Stimulated activated naive CD8-positive, alpha-beta T cell treated with anti-CD3 and anti-CD28 coated beads, Interleukin-15, amount 100 ng/mL, for 72 hours (primary cell): Measurements from ENCODE around the gene MCM9.
A peak's percentile ranks its signal among the peaks of the same experiment; 100 is the strongest.

ENCODE experiments used
- ATAC-seq: fragments of 150-1000 bp; cut with Tn5 transposase; 2 replicates; pipeline ENCODE4 v1.10.0; 2021; ENCODE audit warnings: mild to moderate bottlenecking, moderate library complexity
- DNase-seq, 2 donors: peaks; one replicate each; pipeline ENCODE4 v3.0.0; 2021 to 2022
- H3K27ac Mint-ChIP-seq, 2 donors: one replicate each; pipeline ENCODE4 v1.8.0; 2022; ENCODE audit warnings: mild to moderate bottlenecking in 2 of 2, mixed read lengths in 2 of 2, moderate library complexity in 2 of 2
- H3K27me3 Mint-ChIP-seq: one replicate; pipeline ENCODE4 v1.8.0; 2022; ENCODE audit warnings: mixed read lengths
- H3K4me1 Mint-ChIP-seq: one replicate; pipeline ENCODE4 v1.8.0; 2022; ENCODE audit warnings: mild to moderate bottlenecking, mixed read lengths
- H3K4me3 Mint-ChIP-seq, 2 donors: one replicate each; pipeline ENCODE4 v1.8.0; 2022; ENCODE audit warnings: mild to moderate bottlenecking in 2 of 2, mixed read lengths in 2 of 2, moderate library complexity in 1 of 2
- H3K9me3 Mint-ChIP-seq, 2 donors: one replicate each; pipeline ENCODE4 v1.8.0; 2022; ENCODE audit warnings: mixed read lengths in 2 of 2

Gene MCM9

DNA sequence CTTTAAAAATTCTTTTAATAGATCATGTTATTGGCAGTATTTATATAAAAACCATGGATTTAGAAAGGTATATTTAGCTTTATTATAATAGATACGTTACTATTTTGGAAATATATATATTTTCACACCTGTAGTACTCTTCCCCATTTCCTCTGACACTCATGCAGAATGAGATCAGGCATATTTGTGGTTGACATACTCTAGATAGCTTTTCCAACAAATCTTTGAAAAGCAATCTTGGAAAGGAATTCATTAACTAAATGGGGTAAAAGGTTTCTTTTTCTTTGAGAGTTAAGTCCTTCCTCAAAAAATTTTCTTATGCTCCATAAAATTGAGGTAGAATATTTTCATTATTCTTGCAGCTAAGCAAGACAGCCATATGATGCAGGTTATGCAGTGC lies 26.5 kb downstream of the MCM9 start:
- no peak for DNase-seq
- Mint-ChIP-seq H3K9me3 (no peaks in the 10 kb centered on the region), H3K27ac (no peak overlapping the region), H3K4me1 (peaks cover 38% of the 10 kb centered on the region), H3K4me3 (no peak overlapping the region), H3K27me3 (no peaks in the 10 kb centered on the region)
- ATAC-seq: no peak

DNA sequence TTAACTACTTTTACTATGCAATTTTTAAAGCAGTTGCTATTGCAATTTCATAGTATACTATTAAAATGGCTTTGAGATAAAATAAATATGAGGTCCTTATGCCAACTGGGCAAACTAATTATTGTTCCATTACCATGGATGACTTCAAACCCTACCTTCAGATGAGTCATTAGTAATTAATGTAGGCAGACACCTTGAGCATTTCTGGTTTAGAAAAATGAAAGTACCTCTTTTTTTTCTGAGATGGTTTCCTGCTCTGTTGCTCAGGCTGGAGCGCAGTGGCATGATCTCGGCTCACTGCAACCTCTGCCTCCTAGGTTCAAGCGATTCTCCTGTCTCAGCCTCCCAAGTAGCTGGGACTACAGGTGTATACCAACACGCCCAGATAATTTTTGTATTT lies 29.1 kb downstream of the MCM9 start:
- Mint-ChIP-seq H3K4me3 (no peak overlapping the region), H3K27ac (no peak overlapping the region), H3K27me3 (no peaks in the 10 kb centered on the region), H3K9me3 (no peaks in the 10 kb centered on the region), H3K4me1 (peaks cover 63% of the 10 kb centered on the region)
- DNase-seq (no peak), ATAC-seq (peak; percentile 55)

DNA sequence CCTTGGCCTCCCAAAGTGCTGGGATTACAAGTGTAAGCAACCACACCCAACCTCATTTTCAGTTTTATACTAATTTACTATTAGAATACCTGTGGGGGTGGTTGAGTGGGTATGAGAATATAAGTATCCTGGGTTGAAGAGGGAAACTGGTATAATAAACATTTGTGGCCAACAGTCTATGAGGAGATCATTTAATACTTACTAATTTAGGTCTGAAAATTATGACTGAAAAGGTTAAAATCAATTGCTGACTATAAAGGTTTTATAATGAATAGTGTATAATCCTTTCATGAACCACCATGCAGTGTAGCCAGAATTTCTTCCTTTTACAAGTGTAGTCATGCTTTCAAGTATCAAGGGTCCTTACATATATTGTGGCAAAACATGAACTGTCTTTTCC lies 29.9 kb downstream of the MCM9 start:
- H3K4me3 Mint-ChIP-seq: no peak overlapping the region
- ATAC-seq (no peak), DNase-seq (no peak)
- H3K4me1 Mint-ChIP-seq: peaks cover 70% of the 10 kb centered on the region
- no peaks in the 10 kb centered on the region for H3K9me3 Mint-ChIP-seq
- H3K27ac Mint-ChIP-seq: no peak overlapping the region
- H3K27me3 Mint-ChIP-seq: no peaks in the 10 kb centered on the region

DNA sequence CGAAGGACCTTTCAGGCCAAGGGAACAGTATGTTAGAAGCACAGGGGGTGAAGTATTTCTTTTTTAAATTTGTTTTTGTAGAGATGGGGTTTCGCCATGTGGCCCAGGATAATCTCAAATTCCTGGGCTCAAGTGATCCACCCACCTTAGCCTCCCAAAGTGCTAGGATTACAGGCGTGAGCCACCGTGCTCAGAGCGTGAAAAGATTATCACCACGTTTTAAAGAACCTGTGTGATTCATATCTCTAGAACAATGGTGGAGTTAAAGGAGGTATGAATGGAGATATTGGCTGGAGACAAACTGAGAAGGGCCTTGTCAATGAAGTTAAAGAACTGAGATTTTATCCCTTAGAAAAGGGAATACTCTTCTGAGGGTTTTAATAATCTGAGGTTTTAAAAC lies 31.3 kb downstream of the MCM9 start:
- Mint-ChIP-seq H3K4me3 (no peak overlapping the region), H3K27ac (peak overlapping the region; percentile 88 to 90)

DNA sequence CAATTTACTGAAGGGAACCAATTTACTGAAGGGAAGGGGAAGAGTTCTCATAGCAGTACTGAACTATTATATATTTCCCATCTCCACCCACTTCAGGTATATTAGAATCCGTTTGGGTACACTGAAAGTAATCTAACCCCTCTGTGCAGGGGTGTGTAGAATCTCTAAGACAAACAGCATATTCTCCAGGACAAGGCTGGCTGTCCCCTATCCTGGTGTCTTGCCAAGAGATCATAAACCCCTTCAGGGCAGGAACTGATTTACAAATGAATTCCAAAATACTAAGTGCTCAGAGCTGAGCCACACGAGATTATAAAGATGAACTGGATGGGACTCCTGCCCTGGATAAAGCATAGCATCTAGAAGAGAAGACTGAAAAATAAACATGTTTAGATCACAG lies 31.8 kb downstream of the MCM9 start:
- Mint-ChIP-seq H3K4me3 (no peak overlapping the region), H3K27me3 (no peaks in the 10 kb centered on the region), H3K27ac (peak overlapping the region in 1 of 2 donors; percentile 88), H3K9me3 (no peaks in the 10 kb centered on the region), H3K4me1 (peaks cover 87% of the 10 kb centered on the region)
- ATAC-seq (no peak), DNase-seq (no peak)

More for the DNA sequence above, 31.3 kb downstream of the MCM9 start:
- no peaks in the 10 kb centered on the region for H3K9me3 Mint-ChIP-seq
- no peaks in the 10 kb centered on the region for H3K27me3 Mint-ChIP-seq
- ATAC-seq (no peak), DNase-seq (no peak)
- H3K4me1 Mint-ChIP-seq: peaks cover 84% of the 10 kb centered on the region

DNA sequence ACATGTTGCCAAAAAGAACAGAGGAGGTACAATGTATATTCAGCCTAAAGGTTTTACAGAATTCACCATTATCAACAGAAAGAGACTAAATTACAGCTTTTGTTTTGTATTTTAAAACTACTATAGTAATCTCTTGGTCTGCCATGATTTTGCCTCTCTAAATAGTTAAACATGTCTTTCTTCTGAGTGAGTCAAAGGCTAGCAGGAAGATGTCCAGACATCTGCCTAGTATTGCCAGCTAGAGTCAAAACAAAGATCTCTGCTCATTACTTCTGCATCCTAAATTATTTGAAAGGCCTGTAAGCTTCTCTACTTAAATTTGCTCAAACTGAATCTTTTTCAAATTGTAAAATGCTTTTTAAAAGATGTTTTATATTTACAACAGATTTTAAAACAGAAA lies 32.2 kb downstream of the MCM9 start:
- peaks cover 91% of the 10 kb centered on the region for H3K4me1 Mint-ChIP-seq

DNA sequence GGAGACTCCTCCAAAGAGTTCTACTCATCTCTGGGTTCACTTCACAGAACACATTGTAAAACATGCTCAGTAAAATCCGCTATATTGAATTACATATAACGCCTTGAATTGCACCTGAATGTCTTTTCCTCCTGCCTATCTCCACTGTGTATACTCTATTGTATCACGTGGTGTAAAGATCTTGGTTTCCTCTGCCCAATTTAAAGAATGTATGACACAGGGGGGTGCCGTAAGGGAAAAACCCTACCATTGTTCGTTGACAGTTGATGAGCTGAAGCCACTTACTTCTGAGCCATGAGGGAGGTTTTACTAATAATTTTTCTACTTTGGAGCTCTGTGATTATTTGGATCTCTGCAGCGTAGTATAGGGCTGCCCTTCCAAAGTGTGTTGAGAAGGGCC lies 35.0 kb downstream of the MCM9 start:
- H3K27ac Mint-ChIP-seq: peak overlapping the region in 1 of 2 donors; percentile 85
- H3K4me1 Mint-ChIP-seq: peaks cover 77% of the 10 kb centered on the region

More for the DNA sequence above, 32.2 kb downstream of the MCM9 start:
- DNase-seq (no peak), ATAC-seq (no peak)
- H3K27me3 Mint-ChIP-seq: no peaks in the 10 kb centered on the region
- H3K27ac Mint-ChIP-seq: peak overlapping the region in 1 of 2 donors; percentile 10
- no peaks in the 10 kb centered on the region for H3K9me3 Mint-ChIP-seq
- no peak overlapping the region for H3K4me3 Mint-ChIP-seq

DNA sequence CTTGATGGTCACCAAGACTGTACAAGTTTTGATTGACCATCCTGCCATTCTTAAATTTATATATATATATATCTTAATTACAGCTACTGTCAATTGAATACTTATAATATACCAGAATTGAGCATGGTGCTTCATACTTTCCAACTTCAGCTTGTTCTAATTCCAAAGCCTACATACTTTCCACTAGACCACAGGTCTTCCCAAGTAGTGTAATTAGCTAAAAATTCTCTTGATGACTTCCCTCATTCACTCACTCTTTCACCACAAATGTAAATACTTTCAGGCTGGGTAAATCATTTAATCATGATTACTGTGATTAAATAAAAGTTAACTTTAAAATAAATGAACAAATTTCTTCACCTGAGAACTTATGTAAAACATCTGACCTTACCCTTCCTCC lies 37.6 kb downstream of the MCM9 start:
- Mint-ChIP-seq H3K9me3 (no peaks in the 10 kb centered on the region), H3K27ac (peak overlapping the region in 1 of 2 donors; percentile 60), H3K4me1 (peaks cover 52% of the 10 kb centered on the region), H3K27me3 (no peaks in the 10 kb centered on the region), H3K4me3 (peak overlapping the region; percentile 42 to 65)
- DNase-seq: no peak
- no peak for ATAC-seq

More for the DNA sequence above, 35.0 kb downstream of the MCM9 start:
- peak; percentile 94 for ATAC-seq
- DNase-seq: peak in 1 of 2 donors; percentile 31
- no peaks in the 10 kb centered on the region for H3K9me3 Mint-ChIP-seq
- no peaks in the 10 kb centered on the region for H3K27me3 Mint-ChIP-seq
- peak overlapping the region; percentile 41 to 71 for H3K4me3 Mint-ChIP-seq

DNA sequence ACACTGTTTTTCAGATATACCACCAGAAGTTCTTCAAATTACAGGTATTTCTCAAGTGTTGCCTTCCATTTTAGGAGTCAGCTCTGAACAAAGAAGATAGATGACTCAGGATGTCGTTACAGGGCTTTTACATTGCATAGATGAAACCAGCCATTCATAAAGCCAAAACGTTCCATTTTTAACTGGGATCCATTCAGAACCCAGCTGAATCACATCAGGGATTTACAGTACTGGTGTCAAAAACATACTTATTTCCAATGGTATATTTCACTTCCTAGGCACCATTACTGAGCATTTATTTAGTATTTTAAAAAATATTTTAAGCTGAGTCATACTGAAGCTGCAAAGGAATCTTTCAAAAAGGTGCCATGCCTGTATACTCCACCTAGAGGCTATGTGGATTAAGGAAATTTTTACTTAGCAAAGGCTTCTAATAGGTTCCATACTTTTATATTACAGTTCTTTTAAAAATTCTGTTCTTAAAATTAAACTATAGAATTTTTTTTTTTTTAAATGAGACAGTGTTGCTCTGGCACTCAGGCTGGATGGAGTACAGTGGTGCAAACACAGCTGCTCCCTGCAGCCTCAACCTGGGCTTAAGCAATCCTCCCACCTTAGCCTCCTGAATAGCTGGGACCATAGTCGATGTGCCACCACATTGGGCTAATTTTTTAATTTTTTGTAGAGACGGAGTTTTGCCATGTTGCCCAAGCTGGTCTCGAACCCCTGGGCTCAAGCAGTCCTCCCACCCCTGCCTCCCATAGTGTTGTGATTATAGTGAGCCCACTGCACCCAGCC lies 38.4 kb downstream of the MCM9 start:
- peak overlapping the region; percentile 75 to 93 for H3K27ac Mint-ChIP-seq

DNA sequence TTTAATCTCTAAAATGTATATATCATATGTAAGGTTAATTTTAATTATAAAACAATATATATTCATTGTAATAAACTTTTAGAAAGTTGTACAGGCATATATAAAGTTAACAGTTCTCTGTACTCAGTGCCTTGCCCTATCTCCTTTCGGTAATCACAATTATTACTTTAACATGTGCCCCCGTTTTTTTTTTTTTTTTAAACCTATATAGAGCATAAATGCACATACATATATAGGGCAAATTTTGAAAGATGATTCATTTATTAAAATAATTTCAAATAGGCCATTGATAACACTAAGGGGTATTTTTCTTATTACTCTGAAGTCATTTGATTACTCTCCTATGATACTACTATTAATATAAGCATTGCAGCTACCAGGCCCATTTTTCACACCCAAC lies 39.1 kb downstream of the MCM9 start:
- Mint-ChIP-seq H3K27ac (peak overlapping the region; percentile 75 to 93), H3K4me3 (peak overlapping the region; percentile 74 to 77), H3K4me1 (peaks cover 49% of the 10 kb centered on the region), H3K27me3 (no peaks in the 10 kb centered on the region), H3K9me3 (no peaks in the 10 kb centered on the region)
- DNase-seq (no peak), ATAC-seq (no peak)

More for the DNA sequence above, 38.4 kb downstream of the MCM9 start:
- DNase-seq (no peak), ATAC-seq (no peak)
- H3K4me3 Mint-ChIP-seq: peak overlapping the region; percentile 74 to 77
- H3K9me3 Mint-ChIP-seq: no peaks in the 10 kb centered on the region
- H3K27me3 Mint-ChIP-seq: no peaks in the 10 kb centered on the region
- H3K4me1 Mint-ChIP-seq: peaks cover 48% of the 10 kb centered on the region

DNA sequence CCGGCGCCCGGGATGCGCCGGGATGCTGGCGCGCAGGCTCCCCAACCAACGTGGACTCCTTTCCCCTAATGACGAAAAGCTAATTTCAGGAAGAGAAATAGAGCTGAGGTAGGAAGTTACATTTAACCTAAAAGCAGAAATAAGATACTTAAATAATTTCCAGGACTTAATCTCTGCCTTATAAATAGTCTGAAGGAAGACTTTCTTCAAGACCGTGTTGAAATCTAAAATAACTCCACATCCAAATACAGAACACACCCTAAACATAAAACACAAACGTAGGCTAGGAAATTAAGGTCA lies 39.7 kb downstream of the MCM9 start:
- H3K4me1 Mint-ChIP-seq: peaks cover 48% of the 10 kb centered on the region
- ATAC-seq (no peak), DNase-seq (no peak)
- no peaks in the 10 kb centered on the region for H3K9me3 Mint-ChIP-seq
- peak overlapping the region; percentile 54 to 79 for H3K27ac Mint-ChIP-seq
- H3K27me3 Mint-ChIP-seq: no peaks in the 10 kb centered on the region
- peak overlapping the region; percentile 68 to 77 for H3K4me3 Mint-ChIP-seq

DNA sequence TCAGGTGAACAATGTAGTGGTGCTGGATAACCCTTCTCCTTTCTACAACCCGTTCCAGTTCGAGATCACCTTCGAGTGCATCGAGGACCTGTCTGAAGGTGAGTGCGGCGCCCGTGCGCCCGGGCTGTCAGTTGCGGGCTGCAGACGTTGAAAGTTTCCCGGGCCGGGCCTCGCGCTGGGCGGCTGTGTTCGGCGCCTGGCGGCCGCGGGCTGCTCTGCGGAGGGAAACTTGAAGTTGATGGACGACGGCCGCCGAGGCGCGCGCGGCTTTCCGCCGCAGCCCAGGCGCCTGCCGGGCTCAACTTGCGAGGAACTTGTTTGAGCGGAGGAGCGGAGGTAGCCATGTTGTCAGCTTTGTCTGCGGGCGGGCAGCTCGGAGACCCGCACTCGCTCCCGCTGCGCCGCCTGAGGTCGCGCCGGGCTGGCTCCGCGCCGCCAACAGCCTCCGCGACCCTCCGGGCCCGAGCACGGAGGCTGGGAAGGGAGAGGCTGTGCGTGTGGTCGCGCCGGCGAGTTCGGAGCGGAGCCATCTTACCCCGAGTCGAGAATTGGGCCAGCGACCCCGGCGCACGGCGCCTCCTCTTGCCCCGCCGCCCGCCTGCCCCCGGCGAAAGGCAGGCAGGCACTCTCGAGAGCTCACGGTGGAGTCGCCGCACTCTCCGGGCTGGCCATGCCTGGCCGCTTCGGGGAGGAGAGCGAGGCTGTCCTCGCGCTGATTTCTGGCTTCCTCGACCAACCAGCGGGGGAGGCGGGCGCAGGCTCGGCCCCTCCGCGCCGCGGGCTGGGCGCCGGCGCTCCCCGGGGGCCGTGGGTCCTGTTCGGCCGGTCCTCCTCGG lies 40.3 kb downstream of the MCM9 start:
- Mint-ChIP-seq H3K4me1 (peaks cover 48% of the 10 kb centered on the region), H3K9me3 (no peaks in the 10 kb centered on the region), H3K4me3 (peak overlapping the region; percentile 92 to 93), H3K27ac (peak overlapping the region; percentile 93 to 99), H3K27me3 (no peaks in the 10 kb centered on the region)
- DNase-seq (peak; percentile 78 to 82), ATAC-seq (peak; percentile 50)

DNA sequence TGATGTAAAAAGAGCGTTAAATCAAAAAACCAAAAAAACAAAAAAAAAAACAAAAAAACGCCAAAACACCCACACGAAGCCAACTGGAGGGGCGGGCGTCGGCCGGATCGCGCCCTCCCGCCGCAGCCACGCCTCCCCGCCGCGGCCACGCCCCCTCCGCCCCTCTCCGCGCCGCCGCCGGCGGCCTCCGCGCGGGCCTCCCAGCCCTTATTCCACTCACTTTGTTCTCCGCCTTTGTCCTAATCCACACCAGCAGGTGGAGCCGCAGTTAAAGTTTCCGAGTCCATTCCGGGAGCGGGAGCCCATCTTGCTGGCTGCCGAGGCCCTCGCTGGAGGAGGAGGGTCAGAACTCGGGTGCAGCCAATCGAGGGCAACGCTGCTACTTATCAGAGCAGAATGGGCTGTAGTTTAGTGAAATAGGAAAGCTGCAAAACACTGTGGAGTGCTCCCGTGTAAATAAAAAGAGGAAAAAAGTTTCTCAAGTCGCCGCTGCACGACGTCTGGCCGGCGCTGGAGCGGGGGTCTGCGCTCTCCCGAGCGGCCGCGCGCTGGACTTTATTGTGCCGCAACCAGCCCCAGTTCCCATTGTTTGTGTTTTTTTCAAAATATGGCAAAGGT lies 41.0 kb downstream of the MCM9 start, which contains the start of gene ASF1A:
TSS of gene ASF1A (plus strand) at position 346 of the 618 bp plus-strand sequence. CDS start at position 608, 262 bp downstream.
- ATAC-seq: peak; percentile 89
- Mint-ChIP-seq H3K4me1 (peaks cover 48% of the 10 kb centered on the region), H3K4me3 (peak within 1 kb of the TSS; percentile 92 to 93), H3K27me3 (no peaks in the 10 kb centered on the region), H3K9me3 (no peaks in the 10 kb centered on the region), H3K27ac (peak within 1 kb of the TSS; percentile 98 to 99)
- peak; percentile 97 to 98 for DNase-seq

DNA sequence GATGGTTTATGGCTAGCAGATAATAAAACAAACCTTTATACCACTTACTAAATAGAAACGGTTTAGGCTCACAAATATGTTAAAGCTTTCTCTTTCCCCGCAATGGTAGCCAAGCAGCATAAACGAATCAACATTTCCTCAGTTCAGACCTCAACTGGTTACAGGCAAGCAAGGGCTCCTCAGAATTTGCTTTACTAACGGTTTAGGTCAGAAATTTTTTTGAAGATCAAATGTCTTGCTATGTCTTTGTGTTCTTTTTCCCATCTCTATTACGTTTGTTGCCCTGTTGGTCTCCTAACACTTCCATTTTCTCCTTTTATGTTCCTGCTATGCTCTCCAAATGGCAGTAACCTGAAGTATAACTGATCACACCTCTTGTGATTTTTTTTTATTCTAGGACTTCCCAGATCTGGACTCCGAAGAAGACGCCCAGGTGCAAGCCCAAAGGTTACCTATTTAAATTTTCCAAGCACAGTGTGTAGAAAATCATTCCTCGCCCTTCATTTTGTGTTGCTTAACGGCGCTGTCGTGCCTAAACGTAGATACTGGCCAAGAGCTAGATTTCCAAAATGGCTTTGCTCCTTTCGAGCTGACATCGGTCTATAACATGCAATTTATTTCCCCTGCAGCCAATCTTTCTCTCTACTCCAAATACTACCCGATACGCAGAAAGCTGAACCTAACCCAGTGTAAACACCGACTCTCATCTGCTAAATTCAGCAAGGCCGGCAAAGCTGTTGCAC lies 41.7 kb downstream of the MCM9 start:
- Mint-ChIP-seq H3K9me3 (no peaks in the 10 kb centered on the region), H3K27me3 (no peaks in the 10 kb centered on the region), H3K4me3 (peak overlapping the region; percentile 92 to 93), H3K27ac (peak overlapping the region; percentile 98 to 99), H3K4me1 (peaks cover 50% of the 10 kb centered on the region)
- peak in 1 of 2 donors; percentile 72 for DNase-seq
- ATAC-seq: peak; percentile 63
